Type B pancreatic cell (in vitro differentiated cells): ENCODE results near the gene EPN1. TPM values are rescaled to one million over a fixed set of nuclear protein-coding genes. Genes with fewer than 3 reads are reported as not detected.

Source experiments
- DNase-seq: peaks from one replicate; pipeline ENCODE4 v3.0.0; 2021; ENCODE audit warnings: mixed read lengths; ENCODE audit not compliant: unreplicated experiment; ENCODE audit errors: extremely low spot score
- H3K27ac Mint-ChIP-seq: 2 replicates; pipeline ENCODE4 v1.8.0; 2021; ENCODE audit warnings: mild to moderate bottlenecking, mixed read lengths
- H3K27me3 Mint-ChIP-seq: 2 replicates; pipeline ENCODE4 v1.8.0; 2021; ENCODE audit warnings: mixed read lengths
- H3K36me3 Mint-ChIP-seq: 2 replicates; pipeline ENCODE4 v1.8.0; 2021; ENCODE audit warnings: mixed read lengths
- H3K4me1 Mint-ChIP-seq: one replicate; pipeline ENCODE4 v1.8.0; 2021; ENCODE audit warnings: mixed read lengths; ENCODE audit not compliant: unreplicated experiment
- H3K4me3 Mint-ChIP-seq: 2 replicates; pipeline ENCODE4 v1.8.0; 2021; ENCODE audit warnings: mild to moderate bottlenecking, mixed read lengths
- H3K9me3 Mint-ChIP-seq: 2 replicates; pipeline ENCODE4 v1.8.0; 2021; ENCODE audit warnings: mixed read lengths
- CTCF ChIP-seq: fragments of 200-600 bp; sonication (generic); conservative IDR thresholded peaks from 2 replicates; pipeline ENCODE4 v1.5.0; 2021; ENCODE audit warnings: antibody characterized with exemption, mild to moderate bottlenecking
- total RNA-seq: library from RNA; stranded (reverse); gene quantifications from 2 replicates; pipeline ENCODE4 v1.2.1, GENCODE V29; 2021; ENCODE audit warnings: low replicate concordance

Gene EPN1
- total RNA-seq, 1 donor from 2014 or later: 121 TPM

- Mint-ChIP-seq H3K4me1 (no peaks in the 10 kb centered on the region), H3K9me3 (no peaks in the 10 kb centered on the region), H3K4me3 (no peak overlapping the region), H3K27ac (peak overlapping the region; percentile 51), H3K36me3 (no peaks in the 10 kb centered on the region), H3K27me3 (no peaks in the 10 kb centered on the region)
- no peak for TF ChIP-seq CTCF
- DNase-seq: no peak
Observed at GRCh38 chr19:55688422-55689218, 13.6 kb downstream of the EPN1 start.

GRCh38 chr19:55689411-55690108 lies 14.5 kb downstream of the EPN1 start:
- Mint-ChIP-seq H3K4me1 (no peaks in the 10 kb centered on the region), H3K36me3 (no peaks in the 10 kb centered on the region), H3K4me3 (no peak overlapping the region), H3K9me3 (no peaks in the 10 kb centered on the region), H3K27me3 (no peaks in the 10 kb centered on the region), H3K27ac (no peak overlapping the region)
- no peak for DNase-seq
- no peak for TF ChIP-seq CTCF

- no peak for DNase-seq
- H3K36me3 Mint-ChIP-seq: no peaks in the 10 kb centered on the region
- no peaks in the 10 kb centered on the region for H3K4me1 Mint-ChIP-seq
- H3K27ac Mint-ChIP-seq: no peak overlapping the region
- H3K27me3 Mint-ChIP-seq: no peaks in the 10 kb centered on the region
- no peaks in the 10 kb centered on the region for H3K9me3 Mint-ChIP-seq
- TF ChIP-seq CTCF: no peak
- no peak overlapping the region for H3K4me3 Mint-ChIP-seq
Observed at GRCh38 chr19:55690109-55690768, 15.2 kb downstream of the EPN1 start.

GRCh38 chr19:55690769-55691545 lies 15.9 kb downstream of the EPN1 start:
- H3K27me3 Mint-ChIP-seq: no peaks in the 10 kb centered on the region
- no peaks in the 10 kb centered on the region for H3K9me3 Mint-ChIP-seq
- no peak for TF ChIP-seq CTCF
- no peak overlapping the region for H3K4me3 Mint-ChIP-seq
- no peaks in the 10 kb centered on the region for H3K4me1 Mint-ChIP-seq
- no peak for DNase-seq
- H3K27ac Mint-ChIP-seq: no peak overlapping the region
- no peaks in the 10 kb centered on the region for H3K36me3 Mint-ChIP-seq
